Lower leg skin (tissue), 4 donors: Measurements from ENCODE around the gene CYB561A3. TPM values are rescaled to one million over a fixed set of nuclear protein-coding genes. Genes with fewer than 3 reads are reported as not detected.

Experiments
- DNase-seq, 2 donors: peaks; one replicate each; pipeline ENCODE4 v3.0.0-alpha.2; 2019; ENCODE audit warnings: low spot score in 2 of 2
- H3K4me3 ChIP-seq: fragments of 200-600 bp; sonication (generic); 2 replicates; pipeline ENCODE4 v1.5.1; 2017; ENCODE audit warnings: mild to moderate bottlenecking, low read depth; ENCODE audit not compliant: poor library complexity, severe bottlenecking
- POLR2A ChIP-seq, 2 donors: fragments of 450-650 bp; IDR thresholded peaks; one replicate each; pipeline ENCODE4 v1.6.1; 2016 to 2017; ENCODE audit warnings: antibody characterized with exemption in 2 of 2, mild to moderate bottlenecking in 1 of 2, moderate library complexity in 1 of 2
- WGBS, 2 donors: methylation state at CpG; one replicate each; pipeline ENCODE4 v1.1.5; 2018; 5-methylcytosine and 5-hydroxymethylcytosine counted together
- intact Hi-C: fragments of 100-400 bp; cut with DNase I; formaldehyde crosslinking; loops from one replicate; pipeline ENCODE4 v1.15.0; 2023; ENCODE audit warnings: low total_unique reads
- total RNA-seq, 4 donors: library from RNA; depleted of rRNA; stranded (reverse); fragments of >200 nt; gene quantifications; one replicate each; pipeline ENCODE4 v1.1.0, GENCODE V29; 2016
- TF ChIP-seq, protein P1 (sequence below), 3 donors: fragments of 450-650 bp; IDR thresholded peaks; one replicate each; pipeline ENCODE4 v1.5.1; 2016; ENCODE audit warnings: antibody characterized with exemption in 3 of 3, mild to moderate bottlenecking in 3 of 3, moderate library complexity in 2 of 3

Gene CYB561A3
- total RNA-seq, 4 donors from 2014 or later, result 55.7 to 102 (median 76.8) TPM

DNA sequence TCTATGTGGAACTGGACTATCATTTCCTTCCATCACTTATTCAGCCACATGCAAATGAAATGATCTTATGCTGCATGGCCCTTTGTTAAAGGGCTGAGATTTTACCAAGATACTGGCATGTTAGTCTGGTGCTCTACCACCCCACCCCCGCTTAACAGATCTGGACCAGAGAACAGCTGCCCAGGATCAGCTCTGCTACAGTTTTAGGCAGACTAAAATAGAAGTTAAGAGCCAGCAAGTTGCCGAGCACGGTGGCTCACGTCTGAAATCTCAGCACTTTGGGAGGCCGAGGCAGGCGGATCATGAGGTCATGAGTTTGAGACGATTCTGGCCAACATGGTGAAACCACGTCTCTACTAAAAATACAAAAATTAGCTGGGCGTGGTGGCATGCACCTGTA lies 33.3 kb downstream of the CYB561A3 start:
- DNase-seq, result no peak
- H3K4me3 ChIP-seq, result no peak overlapping the region
- 86 to 93% methylated on average over 9 of the region's 9 CpGs for WGBS, 2 donors
- intact Hi-C loops, result no loop called here
- TF ChIP-seq POLR2A (IDR thresholded peaks at IDR 0.05), result no peak
- TF ChIP-seq, protein P1, sequence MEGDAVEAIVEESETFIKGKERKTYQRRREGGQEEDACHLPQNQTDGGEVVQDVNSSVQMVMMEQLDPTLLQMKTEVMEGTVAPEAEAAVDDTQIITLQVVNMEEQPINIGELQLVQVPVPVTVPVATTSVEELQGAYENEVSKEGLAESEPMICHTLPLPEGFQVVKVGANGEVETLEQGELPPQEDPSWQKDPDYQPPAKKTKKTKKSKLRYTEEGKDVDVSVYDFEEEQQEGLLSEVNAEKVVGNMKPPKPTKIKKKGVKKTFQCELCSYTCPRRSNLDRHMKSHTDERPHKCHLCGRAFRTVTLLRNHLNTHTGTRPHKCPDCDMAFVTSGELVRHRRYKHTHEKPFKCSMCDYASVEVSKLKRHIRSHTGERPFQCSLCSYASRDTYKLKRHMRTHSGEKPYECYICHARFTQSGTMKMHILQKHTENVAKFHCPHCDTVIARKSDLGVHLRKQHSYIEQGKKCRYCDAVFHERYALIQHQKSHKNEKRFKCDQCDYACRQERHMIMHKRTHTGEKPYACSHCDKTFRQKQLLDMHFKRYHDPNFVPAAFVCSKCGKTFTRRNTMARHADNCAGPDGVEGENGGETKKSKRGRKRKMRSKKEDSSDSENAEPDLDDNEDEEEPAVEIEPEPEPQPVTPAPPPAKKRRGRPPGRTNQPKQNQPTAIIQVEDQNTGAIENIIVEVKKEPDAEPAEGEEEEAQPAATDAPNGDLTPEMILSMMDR (IDR thresholded peaks at IDR 0.05), result no peak

DNA sequence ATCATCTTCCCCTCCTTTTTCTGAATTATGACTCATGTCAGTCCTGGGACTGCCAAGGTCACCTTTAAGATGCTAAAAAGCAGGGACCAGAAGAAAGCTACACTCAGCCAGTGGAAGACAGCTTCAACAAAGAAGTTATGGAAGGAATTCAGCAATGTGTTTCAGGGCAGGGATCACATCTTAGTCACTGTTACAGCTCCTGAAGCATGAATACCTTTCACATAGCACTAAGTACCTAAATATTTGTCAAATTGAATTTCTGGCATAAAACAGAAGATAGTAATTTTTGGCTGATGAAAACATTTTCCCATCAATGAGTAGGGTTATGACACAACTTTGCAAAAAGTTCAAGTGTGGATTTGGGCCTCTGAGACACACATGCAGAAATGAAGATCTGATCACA lies 34.0 kb downstream of the CYB561A3 start:
- intact Hi-C loops, result no loop called here
- no peak for DNase-seq
- TF ChIP-seq, protein P1 (IDR thresholded peaks at IDR 0.05), result no peak
- TF ChIP-seq POLR2A (IDR thresholded peaks at IDR 0.05), result no peak
- no peak overlapping the region for H3K4me3 ChIP-seq

DNA sequence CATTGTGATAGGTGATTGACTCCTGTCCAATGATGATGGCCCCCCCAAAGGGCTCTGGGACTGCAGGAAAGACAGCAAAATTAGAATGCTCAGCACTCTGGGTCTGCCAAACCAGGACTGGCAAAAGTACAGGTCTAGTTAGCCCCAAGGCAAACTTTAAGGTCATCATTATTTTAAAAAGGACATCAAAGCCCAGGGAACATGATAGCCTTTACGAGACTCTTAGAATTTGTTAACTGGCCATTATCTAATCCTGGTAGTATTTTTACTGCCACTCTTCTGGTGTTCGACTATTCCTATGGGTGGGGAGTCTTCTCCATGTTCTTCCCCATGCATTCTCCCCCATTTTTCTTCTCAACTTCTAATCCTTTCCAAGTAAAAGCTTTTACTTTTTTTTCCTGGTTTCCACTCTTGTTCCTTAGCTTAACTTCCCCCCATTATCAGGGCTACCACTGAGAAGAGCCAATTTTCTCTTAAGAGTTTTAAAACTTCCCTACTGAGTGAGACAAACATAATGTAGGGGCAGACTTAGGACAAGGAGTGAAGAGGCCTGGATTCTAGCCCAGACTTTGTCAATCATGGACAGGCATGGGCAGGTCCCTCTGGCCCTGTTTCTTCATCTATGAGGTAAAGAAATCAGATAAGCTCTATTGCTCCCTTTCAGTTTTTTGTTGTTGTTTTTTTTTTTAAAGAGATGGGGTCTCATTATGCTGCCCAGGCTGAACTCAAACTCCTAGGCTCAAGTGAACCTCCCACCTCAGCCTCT lies 35.9 kb downstream of the CYB561A3 start:
- WGBS, 2 donors, result 44 to 65% methylated on average over 2 of the region's 2 CpGs
- intact Hi-C loops, result no loop called here
- H3K4me3 ChIP-seq, result no peak overlapping the region
- DNase-seq, result no peak
- TF ChIP-seq POLR2A (IDR thresholded peaks at IDR 0.05), result no peak
- TF ChIP-seq, protein P1 (IDR thresholded peaks at IDR 0.05), result no peak

DNA sequence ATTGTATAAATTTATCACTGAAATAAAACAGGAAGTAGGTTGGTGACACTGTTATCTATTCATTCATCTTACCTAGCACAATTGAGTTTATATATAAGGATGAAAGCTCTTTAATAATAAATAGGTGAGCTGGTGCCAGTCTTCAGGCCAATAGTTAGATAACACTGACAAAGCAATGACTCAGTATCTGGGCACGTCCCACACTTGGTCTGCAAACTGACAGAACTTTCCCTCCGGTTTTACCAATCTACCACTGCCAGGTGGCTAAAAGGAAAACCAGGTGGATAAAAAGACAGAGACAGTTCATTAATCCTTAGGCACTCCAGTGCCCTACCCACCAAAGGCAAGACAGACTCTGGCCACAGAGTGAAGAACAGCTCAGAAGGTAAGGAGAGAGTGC lies 46.4 kb downstream of the CYB561A3 start:
- no peak for TF ChIP-seq POLR2A (IDR thresholded peaks at IDR 0.05)
- TF ChIP-seq, protein P1 (IDR thresholded peaks at IDR 0.05), result no peak
- intact Hi-C loops, result no loop called here
- DNase-seq, result no peak
- no peak overlapping the region for H3K4me3 ChIP-seq
- WGBS, 2 donors, result 47 to 51% methylated on average over 2 of the region's 2 CpGs

DNA sequence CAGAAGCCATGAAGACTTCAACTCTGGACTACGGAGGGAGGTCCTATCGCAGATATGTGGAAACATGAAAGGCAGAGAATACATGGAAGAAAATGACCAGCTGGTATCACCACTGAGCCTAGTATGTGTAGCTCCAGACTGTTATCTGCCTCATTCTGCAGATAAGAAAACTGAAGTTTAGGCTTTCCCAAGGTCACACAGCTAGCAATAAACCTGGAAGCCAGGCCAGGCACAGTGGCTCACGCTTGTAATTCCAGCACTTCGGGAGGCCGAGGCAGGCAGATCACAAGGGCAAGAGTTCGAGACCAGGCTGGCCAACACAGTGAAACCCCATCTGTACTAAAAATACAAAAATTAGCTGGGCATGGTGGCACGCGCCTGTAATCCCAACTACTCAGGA lies 50.9 kb downstream of the CYB561A3 start:
- no peak overlapping the region for H3K4me3 ChIP-seq
- TF ChIP-seq, protein P1 (IDR thresholded peaks at IDR 0.05), result no peak
- TF ChIP-seq POLR2A (IDR thresholded peaks at IDR 0.05), result no peak
- 92 to 93% methylated on average over 8 of the region's 8 CpGs for WGBS, 2 donors
- intact Hi-C loops, result no loop called here
- no peak for DNase-seq

DNA sequence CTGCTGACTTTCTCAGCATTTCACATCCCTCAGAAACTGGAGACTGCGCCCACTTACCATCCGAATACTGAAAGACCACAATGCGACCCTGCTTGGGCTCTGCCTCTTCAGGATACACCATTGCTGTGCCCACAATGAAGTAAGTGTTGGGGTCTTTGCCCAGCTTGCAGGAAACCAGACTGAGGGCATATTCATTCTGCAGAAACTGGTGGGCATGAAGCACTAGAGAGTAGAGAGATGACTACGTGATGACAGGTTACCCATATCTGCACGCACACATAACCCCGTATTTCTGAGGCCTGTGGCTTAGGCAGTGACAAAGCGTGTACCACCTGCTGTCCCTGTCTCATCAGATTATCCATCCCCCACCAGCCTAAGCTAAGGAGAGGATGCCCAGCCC lies 51.9 kb downstream of the CYB561A3 start:
- no peak for DNase-seq

More for the DNA sequence above, 51.9 kb downstream of the CYB561A3 start:
- TF ChIP-seq, protein P1 (IDR thresholded peaks at IDR 0.05), result no peak
- no peak for TF ChIP-seq POLR2A (IDR thresholded peaks at IDR 0.05)
- 88 to 96% methylated on average over 7 of the region's 7 CpGs for WGBS, 2 donors
- H3K4me3 ChIP-seq, result no peak overlapping the region
- intact Hi-C loops, result no loop called here
